HCT116 (cell line): ENCODE data around the gene TMEM132D. TPM values are rescaled to one million over a fixed set of nuclear protein-coding genes. Genes with fewer than 3 reads are reported as not detected.

Source experiments
- ATAC-seq: fragments of 200-7000 bp; cut with Tn5 transposase; 2 replicates; pipeline ENCODE4 v1.9.1; 2020; ENCODE audit warnings: mild to moderate bottlenecking, moderate library complexity
- BruUV-seq: library from RNA; stranded (reverse); fragments of 400-500 nt; replicated peaks from 2 replicates; lab custom pipeline; 2021; lab: Mats Ljungman, UMichigan
- CTCF ChIA-PET: fragments of 300-600 bp; sonication (Branson Sonifier 250); formaldehyde crosslinking; loops from one replicate; lab custom pipeline; 2021; ENCODE audit warnings: antibody characterized with exemption; lab: Charles Lee
- POLR2A ChIA-PET: fragments of 300-600, 350-600 bp; sonication (Branson Sonifier 250); formaldehyde crosslinking; loops from one replicate; lab custom pipeline; 2021; ENCODE audit warnings: antibody characterized with exemption; lab: Charles Lee
- RAD21 ChIA-PET, 2 experiments: fragments of 300-600 bp; sonication (Branson Sonifier 250); formaldehyde crosslinking; loops; one replicate each; lab custom pipeline; 2023; ENCODE audit warnings: low total read pairs in 2 of 2; ENCODE audit not compliant: uncharacterized antibody in 2 of 2, unreplicated experiment in 2 of 2, low non-redundant PET in 1 of 2; lab: Charles Lee
- DNase-seq: peaks from one replicate; pipeline ENCODE4 v3.0.0-alpha.2; 2010; ENCODE audit warnings: low read depth, low spot score
- H2AFZ ChIP-seq: fragments of 200-600 bp; shearing (Covaris generic), sonication (generic); 2 replicates; pipeline ENCODE4 v1.6.1; 2017; ENCODE audit warnings: low read depth, mixed run types, mixed read lengths, antibody characterized with exemption, low read length; ENCODE audit not compliant: poor library complexity, severe bottlenecking
- H3K27ac ChIP-seq: 2 replicates; pipeline ENCODE4 v1.5.1; 2012; ENCODE audit warnings: low read depth, low read length
- H3K27me3 ChIP-seq: fragments of 200-600 bp; sonication (generic); 2 replicates; pipeline ENCODE4 v1.6.1; 2016; ENCODE audit warnings: mixed run types, low read length, mixed read lengths; ENCODE audit not compliant: insufficient read depth
- H3K36me3 ChIP-seq, 2 experiments: fragments of 200-500 bp in 1 of 2; fragments of 200-600 bp in 1 of 2; sonication (Bioruptor generic) in 1 of 2; sonication (generic) in 1 of 2; 2 replicates each; pipeline versions ENCODE4 v1.5.1 to v1.6.1; 2014 to 2016; ENCODE audit warnings: low read length in 2 of 2, inconsistent platforms in 1 of 2, mixed read lengths in 1 of 2, mixed run types in 1 of 2; ENCODE audit not compliant: insufficient read depth in 2 of 2, control insufficient read depth in 1 of 2
- H3K4me1 ChIP-seq, 2 experiments: fragments of 200-600 bp in 1 of 2; sonication (generic) in 1 of 2; 2 replicates each; pipeline versions ENCODE4 v1.5.1 to v1.6.1; 2012 to 2017; ENCODE audit warnings: low read length in 2 of 2, inconsistent platforms in 1 of 2, mild to moderate bottlenecking in 1 of 2, mixed read lengths in 1 of 2, mixed run types in 1 of 2, moderate library complexity in 1 of 2; ENCODE audit not compliant: insufficient read depth in 2 of 2, control insufficient read depth in 1 of 2
- H3K4me2 ChIP-seq: fragments of 200-600 bp; sonication (generic); 2 replicates; pipeline ENCODE4 v1.6.1; 2017; ENCODE audit warnings: mixed run types, low read length, mixed read lengths
- H3K4me3 ChIP-seq, 2 experiments: fragments of 200-600 bp in 1 of 2; sonication (generic) in 1 of 2; replicated peaks in 1 of 2; 2 replicates each; pipeline ENCODE4 v1.5.1; 2011 to 2016; ENCODE audit warnings: low read length in 2 of 2, control low read depth in 1 of 2, low read depth in 1 of 2, mild to moderate bottlenecking in 1 of 2, mixed read lengths in 1 of 2, mixed run types in 1 of 2
- H3K79me2 ChIP-seq: fragments of 200-600 bp; sonication (generic); 2 replicates; pipeline ENCODE4 v1.6.1; 2017; ENCODE audit warnings: mild to moderate bottlenecking, mixed run types, low read length, moderate library complexity, mixed read lengths; ENCODE audit not compliant: insufficient read depth
- H3K9ac ChIP-seq: fragments of 200-600 bp; sonication (generic); 2 replicates; pipeline ENCODE4 v1.6.1; 2016; ENCODE audit warnings: low read length, mixed read lengths
- H3K9me2 ChIP-seq: fragments of 200-600 bp; sonication (generic), shearing (Covaris generic); 2 replicates; pipeline ENCODE4 v1.6.1; 2017; ENCODE audit warnings: mixed run types, mild to moderate bottlenecking, moderate library complexity; ENCODE audit not compliant: insufficient read depth
- H3K9me3 ChIP-seq, 2 experiments: fragments of 200-500 bp in 1 of 2; fragments of 200-600 bp in 1 of 2; sonication (Bioruptor generic) in 1 of 2; sonication (generic) in 1 of 2; 2 replicates each; pipeline ENCODE4 v1.6.1; 2014 to 2017; ENCODE audit warnings: low read length in 2 of 2, mixed read lengths in 2 of 2, inconsistent platforms in 1 of 2, low read depth in 1 of 2, mild to moderate bottlenecking in 1 of 2, mixed run types in 1 of 2, moderate library complexity in 1 of 2; ENCODE audit not compliant: control insufficient read depth in 1 of 2, insufficient read depth in 1 of 2
- H4K20me1 ChIP-seq: fragments of 200-600 bp; sonication (generic), shearing (Covaris generic); 2 replicates; pipeline ENCODE4 v1.6.1; 2017; ENCODE audit warnings: mixed run types, mild to moderate bottlenecking, moderate library complexity; ENCODE audit not compliant: insufficient read depth
- CEBPB ChIP-seq: IDR thresholded peaks from 2 replicates; pipeline ENCODE4 v1.6.1; 2012; ENCODE audit warnings: low read depth
- EGR1 ChIP-seq: IDR thresholded peaks from 2 replicates; pipeline ENCODE4 v1.6.1; 2012; ENCODE audit warnings: low read depth
- EZH2 ChIP-seq: fragments of 200-600 bp; sonication (generic); IDR thresholded peaks from 2 replicates; pipeline ENCODE4 v1.6.1; 2017; ENCODE audit warnings: antibody characterized with exemption, mixed run types
- EZH2phosphoT487 ChIP-seq: fragments of 200-600 bp; IDR thresholded peaks from 2 replicates; pipeline ENCODE4 v1.6.1; 2018; ENCODE audit warnings: antibody characterized with exemption, borderline replicate concordance
- POLR2A ChIP-seq: IDR thresholded peaks from 2 replicates; pipeline ENCODE4 v1.7.0; 2011; ENCODE audit warnings: borderline replicate concordance; ENCODE audit not compliant: insufficient read depth, insufficient read length; ENCODE audit errors: extremely low read depth
- SIN3A ChIP-seq: IDR thresholded peaks from 2 replicates; pipeline ENCODE4 v1.6.1; 2012; ENCODE audit warnings: low read depth
- intact Hi-C: fragments of 100-400 bp; cut with micrococcal nuclease; formaldehyde crosslinking; loops from 2 replicates; pipeline ENCODE4 v1.10.0; 2022
- total RNA-seq: library from RNA; stranded (reverse); gene quantifications from one replicate; pipeline ENCODE4 v1.2.1, GENCODE V29; 2021; ENCODE audit not compliant: unreplicated experiment
- TF ChIP-seq, protein P1 (sequence below): IDR thresholded peaks from 2 replicates; pipeline ENCODE4 v1.6.1; 2012; ENCODE audit warnings: low read depth
- TF ChIP-seq, protein P2 (sequence below): IDR thresholded peaks from 2 replicates; pipeline ENCODE4 v1.6.1; 2012
- TF ChIP-seq, protein P3 (sequence below), 3 experiments: fragments of 200-600 bp in 1 of 3; sonication (generic) in 1 of 3; IDR thresholded peaks in 2 of 3; conservative IDR thresholded peaks in 1 of 3; 2 replicates each; pipeline ENCODE4 v1.5.1; 2012 to 2017; ENCODE audit warnings: low read depth in 2 of 3, low read length in 2 of 3, antibody characterized with exemption in 1 of 3, borderline replicate concordance in 1 of 3, control low read depth in 1 of 3, mild to moderate bottlenecking in 1 of 3, mixed read lengths in 1 of 3, mixed run types in 1 of 3, moderate library complexity in 1 of 3; ENCODE audit not compliant: insufficient read depth in 1 of 3

The TMEM132D gene
- total RNA-seq, 1 experiment from 2014 or later: not detected

DNA sequence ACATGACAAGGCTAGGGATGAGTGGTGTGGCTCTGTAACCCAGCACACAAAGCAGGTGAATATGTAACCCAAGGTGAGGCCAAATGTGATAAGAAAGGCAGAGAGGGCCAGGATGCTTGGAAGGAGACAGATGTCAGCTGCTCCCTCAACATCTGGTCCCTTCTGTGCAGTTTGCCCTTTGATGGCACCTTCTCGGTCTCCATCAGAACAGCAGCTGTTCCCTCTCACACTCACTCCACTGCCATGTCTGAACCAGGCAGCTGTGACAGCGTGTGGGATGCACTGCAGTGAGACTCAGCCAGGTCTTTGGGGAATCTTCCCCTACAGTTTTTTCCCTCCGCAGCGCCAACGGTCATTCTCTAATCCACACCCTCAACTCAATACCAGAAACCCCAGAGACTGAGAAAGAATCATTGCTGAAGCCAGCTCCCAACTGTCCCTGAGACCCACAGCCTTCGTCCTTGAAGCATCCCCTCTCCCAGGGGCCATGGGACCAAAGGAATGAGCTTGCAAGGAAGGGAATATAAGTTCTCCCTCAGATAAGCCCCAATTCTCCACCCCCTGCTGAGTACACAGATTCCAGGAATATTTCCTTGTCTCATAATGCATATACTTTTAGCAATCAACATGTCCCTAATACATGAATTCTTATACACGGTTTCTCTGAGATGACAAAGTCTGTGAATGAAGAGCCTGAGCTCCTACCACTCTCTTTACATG lies 820.5 kb downstream of the TMEM132D start:
- Histone ChIP-seq H3K4me2 (no peak overlapping the region), H3K4me3 (no peak overlapping the region), H3K9me2 (no peaks in the 10 kb centered on the region), H2AFZ (no peak overlapping the region), H3K9me3 (peaks cover 5 to 8% of the 10 kb centered on the region in 2 experiments; a peak in 2 of 4 replicates), H3K27me3 (no peaks in the 10 kb centered on the region), H3K79me2 (no peaks in the 10 kb centered on the region), H4K20me1 (no peaks in the 10 kb centered on the region), H3K9ac (no peak overlapping the region), H3K4me1 (no peaks in the 10 kb centered on the region), H3K27ac (no peak overlapping the region), H3K36me3 (no peaks in the 10 kb centered on the region)
- no TSS peak for BruUV-seq
- no peak for TF ChIP-seq EZH2phosphoT487
- TF ChIP-seq CEBPB: no peak
- TF ChIP-seq, protein P1, sequence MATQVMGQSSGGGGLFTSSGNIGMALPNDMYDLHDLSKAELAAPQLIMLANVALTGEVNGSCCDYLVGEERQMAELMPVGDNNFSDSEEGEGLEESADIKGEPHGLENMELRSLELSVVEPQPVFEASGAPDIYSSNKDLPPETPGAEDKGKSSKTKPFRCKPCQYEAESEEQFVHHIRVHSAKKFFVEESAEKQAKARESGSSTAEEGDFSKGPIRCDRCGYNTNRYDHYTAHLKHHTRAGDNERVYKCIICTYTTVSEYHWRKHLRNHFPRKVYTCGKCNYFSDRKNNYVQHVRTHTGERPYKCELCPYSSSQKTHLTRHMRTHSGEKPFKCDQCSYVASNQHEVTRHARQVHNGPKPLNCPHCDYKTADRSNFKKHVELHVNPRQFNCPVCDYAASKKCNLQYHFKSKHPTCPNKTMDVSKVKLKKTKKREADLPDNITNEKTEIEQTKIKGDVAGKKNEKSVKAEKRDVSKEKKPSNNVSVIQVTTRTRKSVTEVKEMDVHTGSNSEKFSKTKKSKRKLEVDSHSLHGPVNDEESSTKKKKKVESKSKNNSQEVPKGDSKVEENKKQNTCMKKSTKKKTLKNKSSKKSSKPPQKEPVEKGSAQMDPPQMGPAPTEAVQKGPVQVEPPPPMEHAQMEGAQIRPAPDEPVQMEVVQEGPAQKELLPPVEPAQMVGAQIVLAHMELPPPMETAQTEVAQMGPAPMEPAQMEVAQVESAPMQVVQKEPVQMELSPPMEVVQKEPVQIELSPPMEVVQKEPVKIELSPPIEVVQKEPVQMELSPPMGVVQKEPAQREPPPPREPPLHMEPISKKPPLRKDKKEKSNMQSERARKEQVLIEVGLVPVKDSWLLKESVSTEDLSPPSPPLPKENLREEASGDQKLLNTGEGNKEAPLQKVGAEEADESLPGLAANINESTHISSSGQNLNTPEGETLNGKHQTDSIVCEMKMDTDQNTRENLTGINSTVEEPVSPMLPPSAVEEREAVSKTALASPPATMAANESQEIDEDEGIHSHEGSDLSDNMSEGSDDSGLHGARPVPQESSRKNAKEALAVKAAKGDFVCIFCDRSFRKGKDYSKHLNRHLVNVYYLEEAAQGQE: no peak
- no peak for TF ChIP-seq EGR1
- TF ChIP-seq SIN3A: no peak
- TF ChIP-seq, protein P2, sequence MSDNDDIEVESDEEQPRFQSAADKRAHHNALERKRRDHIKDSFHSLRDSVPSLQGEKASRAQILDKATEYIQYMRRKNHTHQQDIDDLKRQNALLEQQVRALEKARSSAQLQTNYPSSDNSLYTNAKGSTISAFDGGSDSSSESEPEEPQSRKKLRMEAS: no peak
- TF ChIP-seq EZH2: no peak
- TF ChIP-seq, protein P3, sequence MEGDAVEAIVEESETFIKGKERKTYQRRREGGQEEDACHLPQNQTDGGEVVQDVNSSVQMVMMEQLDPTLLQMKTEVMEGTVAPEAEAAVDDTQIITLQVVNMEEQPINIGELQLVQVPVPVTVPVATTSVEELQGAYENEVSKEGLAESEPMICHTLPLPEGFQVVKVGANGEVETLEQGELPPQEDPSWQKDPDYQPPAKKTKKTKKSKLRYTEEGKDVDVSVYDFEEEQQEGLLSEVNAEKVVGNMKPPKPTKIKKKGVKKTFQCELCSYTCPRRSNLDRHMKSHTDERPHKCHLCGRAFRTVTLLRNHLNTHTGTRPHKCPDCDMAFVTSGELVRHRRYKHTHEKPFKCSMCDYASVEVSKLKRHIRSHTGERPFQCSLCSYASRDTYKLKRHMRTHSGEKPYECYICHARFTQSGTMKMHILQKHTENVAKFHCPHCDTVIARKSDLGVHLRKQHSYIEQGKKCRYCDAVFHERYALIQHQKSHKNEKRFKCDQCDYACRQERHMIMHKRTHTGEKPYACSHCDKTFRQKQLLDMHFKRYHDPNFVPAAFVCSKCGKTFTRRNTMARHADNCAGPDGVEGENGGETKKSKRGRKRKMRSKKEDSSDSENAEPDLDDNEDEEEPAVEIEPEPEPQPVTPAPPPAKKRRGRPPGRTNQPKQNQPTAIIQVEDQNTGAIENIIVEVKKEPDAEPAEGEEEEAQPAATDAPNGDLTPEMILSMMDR (IDR thresholded peaks at IDR 0.05 in 2 of 3, conservative IDR thresholded peaks at IDR 0.05 in 1 of 3; ENCODE audit: borderline replicate concordance in 1 of 3, insufficient read depth in 1 of 3, low read depth in 2 of 3, low read length in 2 of 3): no peak
- no peak for TF ChIP-seq POLR2A
- ChIA-PET CTCF (no interaction called here), RAD21 (no interaction called here), POLR2A (no interaction called here)
- ATAC-seq (no peak), DNase-seq (no peak)
- intact Hi-C loops: no loop called here
